ENCODE data around the gene P3H2. TPM values are rescaled to one million over a fixed set of nuclear protein-coding genes. Genes with fewer than 3 reads are reported as not detected.

P3H2 gene
- total and polyA plus RNA-seq, 2 experiments from 2014 or later = 8.2 to 24.2 TPM

DNA sequence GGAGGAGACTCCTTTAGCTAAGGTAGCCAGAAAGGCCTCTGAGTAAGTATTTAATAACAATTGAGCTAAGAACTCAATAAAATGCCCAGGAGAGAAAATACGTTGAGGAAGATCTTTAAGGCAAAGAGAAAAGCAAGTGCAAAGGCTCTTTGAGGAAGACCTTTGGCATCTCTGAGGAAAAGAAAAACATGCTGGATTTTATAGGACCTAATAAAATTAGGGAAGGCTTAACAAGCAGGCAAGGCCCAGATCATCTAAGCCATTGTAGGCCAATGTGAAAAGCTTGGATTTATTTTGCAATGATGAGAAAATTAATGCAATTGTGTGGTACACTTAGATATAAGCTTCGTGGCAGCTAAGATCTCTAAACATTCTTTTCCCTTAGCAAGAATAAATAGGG is 75.7 kb downstream of the P3H2 start:
- no peaks in the 10 kb centered on the region for H3K36me3 ChIP-seq (ENCODE audit: insufficient read depth)
- ATAC-seq = no peak
- H3K4me1 Mint-ChIP-seq = peaks cover 69% of the 10 kb centered on the region

GRCh38 chr3:190044142-190044541 is 76.6 kb downstream of the P3H2 start:
- Histone ChIP-seq H2AFZ (no peak overlapping the region), H3K27ac (ENCODE audit: low read depth) (no peak overlapping the region), H4K20me1 (replicated peaks; ENCODE audit: insufficient read depth) (no peaks in the 10 kb centered on the region), H3K36me3 (ENCODE audit: insufficient read depth) (no peaks in the 10 kb centered on the region), H3K4me2 (no peak overlapping the region), H3K79me2 (replicated peaks; ENCODE audit: insufficient read depth) (no peaks in the 10 kb centered on the region), H3K4me1 (ENCODE audit: insufficient read depth) (peaks cover 63% of the 10 kb centered on the region), H3F3A (replicated peaks; ENCODE audit: low read depth) (no peaks in the 10 kb centered on the region), H3K9me2 (ENCODE audit: insufficient read depth) (no peaks in the 10 kb centered on the region), H3K4me3 (no peak overlapping the region), H3K27me3 (ENCODE audit: insufficient read depth) (no peaks in the 10 kb centered on the region)
- H3K36me3 Mint-ChIP-seq (ENCODE audit: low read depth) = peaks cover 8% of the 10 kb centered on the region; the same call in 2 of the 3 replicates
- H3K4me1 Mint-ChIP-seq = peaks cover 69% of the 10 kb centered on the region
- H3K27ac Mint-ChIP-seq = peak overlapping the region; percentile 89
- no peaks in the 10 kb centered on the region for H3K9me3 Mint-ChIP-seq
- no peaks in the 10 kb centered on the region for H3K27me3 Mint-ChIP-seq (ENCODE audit: insufficient read depth, low read depth, poor library complexity)
- DNase-seq (ENCODE audit: low spot score) (no peak), ATAC-seq (no peak)
- no peak overlapping the region for H3K4me3 Mint-ChIP-seq
- no peak for TF ChIP-seq NANOG (IDR thresholded peaks at IDR 0.05; ENCODE audit: borderline replicate concordance)
- TF ChIP-seq, protein P1, sequence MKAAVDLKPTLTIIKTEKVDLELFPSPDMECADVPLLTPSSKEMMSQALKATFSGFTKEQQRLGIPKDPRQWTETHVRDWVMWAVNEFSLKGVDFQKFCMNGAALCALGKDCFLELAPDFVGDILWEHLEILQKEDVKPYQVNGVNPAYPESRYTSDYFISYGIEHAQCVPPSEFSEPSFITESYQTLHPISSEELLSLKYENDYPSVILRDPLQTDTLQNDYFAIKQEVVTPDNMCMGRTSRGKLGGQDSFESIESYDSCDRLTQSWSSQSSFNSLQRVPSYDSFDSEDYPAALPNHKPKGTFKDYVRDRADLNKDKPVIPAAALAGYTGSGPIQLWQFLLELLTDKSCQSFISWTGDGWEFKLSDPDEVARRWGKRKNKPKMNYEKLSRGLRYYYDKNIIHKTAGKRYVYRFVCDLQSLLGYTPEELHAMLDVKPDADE (IDR thresholded peaks at IDR 0.05) = no peak
- no peak for TF ChIP-seq EZH2 (IDR thresholded peaks at IDR 0.05; ENCODE audit: low read depth, unreplicated experiment)
- TF ChIP-seq ZNF331 (CRISPR knock-in tag; IDR thresholded peaks at IDR 0.05; ENCODE audit: low read depth) = no peak
- no peak for TF ChIP-seq CREB1 (CRISPR knock-in tag; IDR thresholded peaks at IDR 0.05; ENCODE audit: low read depth)
- no peak for TF ChIP-seq POLR2AphosphoS5 (IDR thresholded peaks at IDR 0.05; ENCODE audit: low read depth)
- no peak for TF ChIP-seq STAT1 (IDR thresholded peaks at IDR 0.05; ENCODE audit: unreplicated experiment)
- TF ChIP-seq EZH2phosphoT487 (IDR thresholded peaks at IDR 0.05; ENCODE audit: unreplicated experiment) = no peak
- TF ChIP-seq, protein P2, sequence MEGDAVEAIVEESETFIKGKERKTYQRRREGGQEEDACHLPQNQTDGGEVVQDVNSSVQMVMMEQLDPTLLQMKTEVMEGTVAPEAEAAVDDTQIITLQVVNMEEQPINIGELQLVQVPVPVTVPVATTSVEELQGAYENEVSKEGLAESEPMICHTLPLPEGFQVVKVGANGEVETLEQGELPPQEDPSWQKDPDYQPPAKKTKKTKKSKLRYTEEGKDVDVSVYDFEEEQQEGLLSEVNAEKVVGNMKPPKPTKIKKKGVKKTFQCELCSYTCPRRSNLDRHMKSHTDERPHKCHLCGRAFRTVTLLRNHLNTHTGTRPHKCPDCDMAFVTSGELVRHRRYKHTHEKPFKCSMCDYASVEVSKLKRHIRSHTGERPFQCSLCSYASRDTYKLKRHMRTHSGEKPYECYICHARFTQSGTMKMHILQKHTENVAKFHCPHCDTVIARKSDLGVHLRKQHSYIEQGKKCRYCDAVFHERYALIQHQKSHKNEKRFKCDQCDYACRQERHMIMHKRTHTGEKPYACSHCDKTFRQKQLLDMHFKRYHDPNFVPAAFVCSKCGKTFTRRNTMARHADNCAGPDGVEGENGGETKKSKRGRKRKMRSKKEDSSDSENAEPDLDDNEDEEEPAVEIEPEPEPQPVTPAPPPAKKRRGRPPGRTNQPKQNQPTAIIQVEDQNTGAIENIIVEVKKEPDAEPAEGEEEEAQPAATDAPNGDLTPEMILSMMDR (conservative IDR thresholded peaks at IDR 0.05; ENCODE audit: low read depth in 2 of 2) = no peak

More for the DNA sequence above, 75.7 kb downstream of the P3H2 start:
- H3K4me1 ChIP-seq (ENCODE audit: insufficient read depth) = peaks cover 63% of the 10 kb centered on the region
- no peak overlapping the region for H3K4me3 Mint-ChIP-seq
- H2AFZ ChIP-seq = no peak overlapping the region
- no peaks in the 10 kb centered on the region for H3K79me2 ChIP-seq (replicated peaks; ENCODE audit: insufficient read depth)
- H3K9me3 Mint-ChIP-seq = no peaks in the 10 kb centered on the region
- no peak overlapping the region for H3K27ac ChIP-seq (ENCODE audit: low read depth)
- H3F3A ChIP-seq (replicated peaks; ENCODE audit: low read depth) = no peaks in the 10 kb centered on the region
- H3K27me3 Mint-ChIP-seq (ENCODE audit: insufficient read depth, low read depth, poor library complexity) = no peaks in the 10 kb centered on the region
- peaks cover 8% of the 10 kb centered on the region; the same call in 2 of the 3 replicates for H3K36me3 Mint-ChIP-seq (ENCODE audit: low read depth)
- no peak overlapping the region for H3K4me2 ChIP-seq
- no peaks in the 10 kb centered on the region for H4K20me1 ChIP-seq (replicated peaks; ENCODE audit: insufficient read depth)
- H3K27ac Mint-ChIP-seq = peak overlapping the region; percentile 35
- no peaks in the 10 kb centered on the region for H3K9me2 ChIP-seq (ENCODE audit: insufficient read depth)
- no peak for DNase-seq (ENCODE audit: low spot score)
- H3K27me3 ChIP-seq (ENCODE audit: insufficient read depth) = no peaks in the 10 kb centered on the region
- TF ChIP-seq ZNF114 (CRISPR knock-in tag; IDR thresholded peaks at IDR 0.05) (no peak), JUNB (IDR thresholded peaks at IDR 0.05; ENCODE audit: unreplicated experiment) (no peak), NANOG (IDR thresholded peaks at IDR 0.05; ENCODE audit: borderline replicate concordance) (no peak), EZH2 (IDR thresholded peaks at IDR 0.05; ENCODE audit: low read depth, unreplicated experiment) (no peak)
- TF ChIP-seq, protein P2 (conservative IDR thresholded peaks at IDR 0.05; ENCODE audit: low read depth in 2 of 2) = no peak
- no peak overlapping the region for H3K4me3 ChIP-seq

Data from GM23338 (cell line).